WI38 (cell line): ENCODE data around the gene LSAMP.
"Not testable (repeated sequence)": the region's sequence is repeated elsewhere in the genome, so short reads cannot be mapped to it uniquely, and the experiment has no call there.

Experiments
- H3K4me3 ChIP-seq: 2 replicates; pipeline ENCODE4 v1.5.1; 2011; ENCODE audit warnings: low read depth, mild to moderate bottlenecking, control low read depth, low read length
- TF ChIP-seq, protein P1 (sequence below): IDR thresholded peaks from 2 replicates; pipeline ENCODE4 v1.5.1; 2012; ENCODE audit warnings: low read depth, mild to moderate bottlenecking, control low read depth, low read length

LSAMP gene

DNA sequence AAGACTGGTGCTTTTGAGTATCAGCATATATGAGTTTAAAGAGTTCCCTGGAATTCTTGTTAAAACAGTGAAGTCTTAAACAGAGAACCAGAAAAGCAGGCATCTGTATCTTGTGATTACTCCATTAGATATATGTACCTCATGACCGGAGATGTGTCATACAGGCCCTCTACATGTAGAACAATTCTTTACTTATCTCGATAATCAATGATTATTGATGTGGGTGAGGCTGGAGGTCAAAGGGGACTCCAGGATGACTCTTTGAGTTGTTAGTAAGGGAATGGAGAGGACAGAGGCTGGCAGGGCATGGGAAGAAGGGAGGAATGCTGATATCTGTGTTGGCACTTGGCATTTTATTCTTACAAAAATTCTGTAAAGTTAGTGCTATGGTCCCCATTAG, 666.3 kb downstream of the LSAMP start:
- no peak overlapping the region for H3K4me3 ChIP-seq
- TF ChIP-seq, protein P1, sequence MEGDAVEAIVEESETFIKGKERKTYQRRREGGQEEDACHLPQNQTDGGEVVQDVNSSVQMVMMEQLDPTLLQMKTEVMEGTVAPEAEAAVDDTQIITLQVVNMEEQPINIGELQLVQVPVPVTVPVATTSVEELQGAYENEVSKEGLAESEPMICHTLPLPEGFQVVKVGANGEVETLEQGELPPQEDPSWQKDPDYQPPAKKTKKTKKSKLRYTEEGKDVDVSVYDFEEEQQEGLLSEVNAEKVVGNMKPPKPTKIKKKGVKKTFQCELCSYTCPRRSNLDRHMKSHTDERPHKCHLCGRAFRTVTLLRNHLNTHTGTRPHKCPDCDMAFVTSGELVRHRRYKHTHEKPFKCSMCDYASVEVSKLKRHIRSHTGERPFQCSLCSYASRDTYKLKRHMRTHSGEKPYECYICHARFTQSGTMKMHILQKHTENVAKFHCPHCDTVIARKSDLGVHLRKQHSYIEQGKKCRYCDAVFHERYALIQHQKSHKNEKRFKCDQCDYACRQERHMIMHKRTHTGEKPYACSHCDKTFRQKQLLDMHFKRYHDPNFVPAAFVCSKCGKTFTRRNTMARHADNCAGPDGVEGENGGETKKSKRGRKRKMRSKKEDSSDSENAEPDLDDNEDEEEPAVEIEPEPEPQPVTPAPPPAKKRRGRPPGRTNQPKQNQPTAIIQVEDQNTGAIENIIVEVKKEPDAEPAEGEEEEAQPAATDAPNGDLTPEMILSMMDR: no peak

DNA sequence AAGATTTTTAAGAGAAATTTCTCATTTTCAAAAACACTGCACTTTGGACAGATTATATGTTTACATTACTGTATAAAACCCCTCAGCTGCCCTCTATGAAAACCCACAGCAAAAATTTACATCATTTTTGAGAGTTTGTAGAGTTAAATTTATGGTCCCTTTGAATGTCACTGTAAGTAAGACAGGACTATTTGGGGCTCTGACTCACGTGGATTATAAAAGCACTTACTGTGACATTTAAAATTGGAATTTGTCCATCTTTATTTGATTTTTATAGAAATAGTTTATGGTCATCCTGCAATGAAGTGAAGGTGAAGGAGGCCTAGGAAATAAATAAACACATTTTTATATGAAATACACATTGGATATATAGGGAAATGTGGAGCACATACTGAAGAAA, 672.3 kb downstream of the LSAMP start:
- TF ChIP-seq, protein P1: no peak

DNA sequence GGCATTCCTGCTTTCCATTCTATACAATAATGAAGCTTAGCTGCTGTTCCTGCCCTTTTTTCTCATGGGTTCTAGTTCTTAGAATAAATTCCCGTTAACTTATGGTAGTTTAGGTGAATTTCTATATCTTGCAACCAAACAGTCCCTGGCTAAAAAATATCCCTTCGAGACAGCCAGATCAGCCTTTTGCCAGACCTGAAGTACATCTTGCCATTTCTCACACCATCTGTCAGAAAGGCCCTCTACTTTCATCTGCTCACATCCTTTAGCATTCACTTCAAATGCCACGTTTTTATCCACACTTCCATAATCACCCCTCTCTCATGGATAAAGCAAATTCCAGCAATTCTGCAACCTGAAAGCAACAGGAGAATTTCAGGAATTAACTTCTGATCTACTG, 676.6 kb downstream of the LSAMP start:
- H3K4me3 ChIP-seq: no peak overlapping the region
- TF ChIP-seq, protein P1: no peak

More for the DNA sequence above, 672.3 kb downstream of the LSAMP start:
- H3K4me3 ChIP-seq: no peak overlapping the region

GRCh38 chr3:115766587-115767482, 678.5 kb downstream of the LSAMP start:
- H3K4me3 ChIP-seq: no peak overlapping the region
- TF ChIP-seq, protein P1: no peak

DNA sequence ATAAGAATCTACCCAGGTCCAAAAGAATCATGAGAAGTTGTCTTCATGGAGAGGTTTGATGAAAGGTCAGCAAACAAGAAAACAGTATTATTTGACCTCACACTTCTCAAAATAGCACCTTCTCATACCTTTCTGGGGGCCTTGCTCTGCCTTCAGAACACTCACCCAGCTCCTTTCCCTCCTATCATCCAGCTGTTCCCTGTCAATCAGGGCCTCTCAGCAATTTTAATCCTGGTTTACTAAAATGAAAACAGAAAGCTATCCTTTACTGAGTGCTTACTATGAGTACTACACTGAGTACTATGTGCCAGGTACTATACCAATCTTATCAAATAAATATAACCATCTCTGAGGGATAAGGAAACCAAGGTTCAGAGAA, 683.4 kb downstream of the LSAMP start:
- H3K4me3 ChIP-seq: no peak overlapping the region
- TF ChIP-seq, protein P1: no peak

GRCh38 chr3:115760716-115761115, 684.6 kb downstream of the LSAMP start:
- TF ChIP-seq, protein P1: no peak
- no peak overlapping the region for H3K4me3 ChIP-seq

DNA sequence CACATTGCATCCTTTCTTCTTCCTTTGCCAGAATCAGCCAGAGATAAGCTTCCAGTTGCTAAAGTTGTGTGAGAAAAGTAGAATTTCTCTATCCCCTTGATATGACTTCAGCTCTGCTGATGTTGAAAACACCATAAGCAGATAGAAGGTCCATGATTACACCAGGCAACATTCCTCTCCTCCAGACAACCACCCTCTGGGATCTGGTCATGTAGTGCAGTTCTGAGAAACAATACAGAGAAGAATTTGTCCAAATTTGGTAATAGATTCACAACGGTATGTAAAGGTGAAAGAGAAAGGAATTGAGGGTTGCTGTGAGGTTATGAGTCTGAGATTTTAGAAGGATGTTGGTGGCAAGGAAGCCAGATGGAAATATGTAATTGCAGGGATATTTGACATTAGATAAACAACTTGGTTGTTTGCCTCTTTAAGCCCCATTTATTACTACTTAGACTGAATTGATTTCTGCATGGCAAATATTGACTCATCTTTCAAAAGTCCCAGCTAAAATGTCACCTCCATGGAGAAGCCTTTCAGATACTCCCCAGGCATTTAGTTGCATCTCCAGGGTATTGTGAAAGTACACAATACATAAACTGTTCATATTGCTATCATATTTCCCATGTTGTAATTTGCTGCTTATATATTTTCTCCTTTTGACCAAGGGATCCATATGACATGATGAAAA, 687.1 kb downstream of the LSAMP start:
- no peak overlapping the region for H3K4me3 ChIP-seq
- TF ChIP-seq, protein P1: no peak

DNA sequence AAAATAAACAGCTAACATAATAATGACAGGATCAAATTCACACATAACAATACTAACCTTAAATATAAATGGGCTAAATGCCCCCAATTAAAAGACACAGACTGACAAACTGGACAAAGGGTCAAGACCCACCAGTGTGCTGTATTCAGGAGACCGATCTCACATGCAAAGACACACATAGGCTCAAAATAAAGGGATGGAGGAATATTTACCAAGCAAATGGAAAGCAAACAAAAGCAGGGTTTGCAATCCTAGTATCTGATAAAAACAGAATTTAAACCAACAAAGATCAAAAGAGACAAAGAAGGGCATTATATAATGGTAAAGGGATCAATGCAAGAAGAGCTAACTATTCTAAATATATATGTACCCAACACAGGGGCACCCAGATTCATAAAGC, 692.3 kb downstream of the LSAMP start:
- H3K4me3 ChIP-seq: not testable (repeated sequence)
